Mammary epithelial cell (primary cell): ENCODE results near the gene ETFB.

Experiments
- CTCF ChIP-seq, 2 donors: IDR thresholded peaks in 1 of 2; conservative IDR thresholded peaks in 1 of 2; 2 replicates each; pipeline ENCODE4 v1.5.1; 2011 to 2012; ENCODE audit warnings: inconsistent platforms in 2 of 2, low read length in 2 of 2, mild to moderate bottlenecking in 2 of 2, control low read depth in 1 of 2, low read depth in 1 of 2; ENCODE audit not compliant: insufficient read depth in 1 of 2; ENCODE audit errors: extremely low read depth in 1 of 2
- EZH2 ChIP-seq: IDR thresholded peaks from 2 replicates; pipeline ENCODE4 v1.6.1; 2012; ENCODE audit warnings: low read length, inconsistent platforms, borderline replicate concordance

DNA sequence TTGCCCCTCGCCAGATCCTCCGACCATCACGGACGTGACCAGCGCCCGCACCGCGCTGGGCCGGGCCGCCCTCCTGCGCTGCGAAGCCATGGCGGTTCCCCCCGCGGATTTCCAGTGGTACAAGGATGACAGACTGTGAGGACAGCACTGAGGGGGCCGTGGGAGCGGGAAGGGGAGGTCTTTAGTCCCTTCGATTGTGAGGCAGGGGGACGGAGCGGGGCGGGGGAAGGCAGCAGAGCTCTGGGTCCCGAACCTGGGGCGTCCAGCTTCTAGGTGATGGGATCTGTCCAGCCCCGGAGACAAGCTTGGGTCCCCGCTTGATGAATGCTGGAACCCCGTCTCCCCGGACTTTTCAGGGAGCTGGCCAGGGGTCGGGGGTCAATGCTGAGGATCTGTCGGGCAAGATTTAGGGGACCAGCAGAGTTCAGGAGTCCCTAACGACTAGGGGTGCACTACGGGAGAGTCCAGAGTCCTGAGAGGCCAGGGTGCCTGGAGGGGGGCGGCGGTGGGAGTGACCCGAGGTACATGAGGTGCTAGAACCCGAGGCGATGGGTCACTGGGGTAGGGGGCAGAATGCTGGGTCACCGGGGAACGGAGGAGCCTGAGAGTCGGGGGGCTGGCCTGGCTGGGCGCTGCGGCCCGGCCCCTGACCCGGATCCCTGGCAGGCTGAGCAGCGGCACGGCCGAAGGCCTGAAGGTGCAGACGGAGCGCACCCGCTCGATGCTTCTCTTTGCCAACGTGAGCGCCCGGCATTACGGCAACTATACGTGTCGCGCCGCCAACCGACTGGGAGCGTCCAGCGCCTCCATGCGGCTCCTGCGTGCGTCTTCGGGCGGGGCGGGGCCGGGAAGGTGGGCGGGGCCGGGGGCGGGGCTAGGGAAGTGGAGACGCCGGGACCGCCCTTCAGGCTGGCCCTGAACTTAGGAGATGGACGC, 38.9 kb downstream of the ETFB start:
- TF ChIP-seq CTCF (conservative IDR thresholded peaks at IDR 0.05 in 1 of 2, IDR thresholded peaks at IDR 0.05 in 1 of 2; ENCODE audit: extremely low read depth in 1 of 2, insufficient read depth in 1 of 2, low read depth in 1 of 2, low read length in 2 of 2): no peak
- no peak for TF ChIP-seq EZH2
